GM12872 (cell line): ENCODE measurements around the gene MSH3.

Experiments used
- CTCF ChIP-seq: IDR thresholded peaks from 3 replicates; pipeline ENCODE4 v1.5.1; 2011; ENCODE audit warnings: low read depth, mild to moderate bottlenecking, low read length, moderate library complexity; ENCODE audit not compliant: insufficient read depth

Gene MSH3

GRCh38 chr5:80619086-80619485 is 35.4 kb upstream of the MSH3 start:
- TF ChIP-seq CTCF: no peak

GRCh38 chr5:80620211-80620610 is 34.2 kb upstream of the MSH3 start:
- TF ChIP-seq CTCF: no peak

- TF ChIP-seq CTCF: no peak
Measured at GRCh38 chr5:80622756-80623155, 31.7 kb upstream of the MSH3 start.

- no peak for TF ChIP-seq CTCF
Measured at GRCh38 chr5:80623999-80624398, 30.5 kb upstream of the MSH3 start.

GRCh38 chr5:80625230-80625629 is 29.2 kb upstream of the MSH3 start:
- TF ChIP-seq CTCF: no peak

- no peak for TF ChIP-seq CTCF
Measured at GRCh38 chr5:80629281-80629680, 25.2 kb upstream of the MSH3 start.

- TF ChIP-seq CTCF: no peak
Measured at GRCh38 chr5:80631278-80632259, 22.9 kb upstream of the MSH3 start.
